GM10266 (cell line): ENCODE data around the gene ASXL1.
"Not testable (repeated sequence)": the region's sequence is repeated elsewhere in the genome, so short reads cannot be mapped to it uniquely, and the experiment has no call there.

Experiments used
- DNase-seq: peaks from one replicate; pipeline ENCODE4 v3.0.0; 2012; ENCODE audit errors: extremely low spot score
- TF ChIP-seq, protein P1 (sequence below): IDR thresholded peaks from 2 replicates; pipeline ENCODE4 v1.5.1; 2012; ENCODE audit warnings: mild to moderate bottlenecking, low read depth; ENCODE audit not compliant: control insufficient read depth, insufficient read depth; ENCODE audit errors: missing control alignments

The ASXL1 gene

DNA sequence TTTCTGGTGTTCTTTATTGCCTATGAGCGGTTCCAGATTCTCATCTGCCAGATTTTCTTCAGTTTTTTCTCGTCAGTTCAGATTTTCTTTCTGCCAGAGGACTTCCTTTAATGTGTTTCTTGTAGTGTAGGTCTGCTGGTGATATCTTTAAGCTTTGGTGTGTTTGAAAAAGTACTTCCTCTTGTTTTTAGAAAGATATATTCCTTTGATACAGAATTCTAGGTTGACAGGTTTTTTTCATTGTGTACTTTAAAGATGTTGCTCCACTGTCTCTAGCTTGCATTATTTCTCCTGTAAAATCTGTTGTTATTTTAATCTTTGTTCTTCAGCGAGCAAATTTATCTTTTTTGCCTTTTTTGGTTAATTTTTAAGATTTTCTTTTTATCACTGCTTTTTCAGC is 36.9 kb downstream of the ASXL1 start:
- DNase-seq: no peak
- TF ChIP-seq, protein P1, sequence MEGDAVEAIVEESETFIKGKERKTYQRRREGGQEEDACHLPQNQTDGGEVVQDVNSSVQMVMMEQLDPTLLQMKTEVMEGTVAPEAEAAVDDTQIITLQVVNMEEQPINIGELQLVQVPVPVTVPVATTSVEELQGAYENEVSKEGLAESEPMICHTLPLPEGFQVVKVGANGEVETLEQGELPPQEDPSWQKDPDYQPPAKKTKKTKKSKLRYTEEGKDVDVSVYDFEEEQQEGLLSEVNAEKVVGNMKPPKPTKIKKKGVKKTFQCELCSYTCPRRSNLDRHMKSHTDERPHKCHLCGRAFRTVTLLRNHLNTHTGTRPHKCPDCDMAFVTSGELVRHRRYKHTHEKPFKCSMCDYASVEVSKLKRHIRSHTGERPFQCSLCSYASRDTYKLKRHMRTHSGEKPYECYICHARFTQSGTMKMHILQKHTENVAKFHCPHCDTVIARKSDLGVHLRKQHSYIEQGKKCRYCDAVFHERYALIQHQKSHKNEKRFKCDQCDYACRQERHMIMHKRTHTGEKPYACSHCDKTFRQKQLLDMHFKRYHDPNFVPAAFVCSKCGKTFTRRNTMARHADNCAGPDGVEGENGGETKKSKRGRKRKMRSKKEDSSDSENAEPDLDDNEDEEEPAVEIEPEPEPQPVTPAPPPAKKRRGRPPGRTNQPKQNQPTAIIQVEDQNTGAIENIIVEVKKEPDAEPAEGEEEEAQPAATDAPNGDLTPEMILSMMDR: no peak

DNA sequence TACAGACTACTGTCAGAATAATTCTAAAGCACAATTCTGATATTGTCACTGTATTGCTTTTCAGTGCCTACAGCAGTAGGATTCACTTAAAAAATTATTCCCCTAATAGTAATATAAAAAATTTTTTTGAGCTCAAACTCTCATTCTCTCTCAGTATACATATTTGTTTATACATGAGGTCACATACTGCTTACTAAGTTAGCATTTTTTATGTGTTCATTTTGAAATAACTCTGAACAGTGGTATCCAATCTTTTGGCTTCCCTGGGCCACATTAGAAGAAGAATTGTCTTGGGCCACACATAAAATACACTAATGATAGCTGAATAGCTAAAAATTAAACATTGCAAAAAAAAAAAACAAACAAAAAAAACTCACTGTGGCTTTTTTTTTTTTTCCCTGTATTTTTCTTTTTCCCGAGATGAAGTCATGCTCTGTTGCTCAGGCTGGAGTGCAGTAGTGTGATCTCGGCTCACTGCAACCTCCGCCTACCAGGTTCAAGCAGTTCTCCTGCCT is 38.6 kb downstream of the ASXL1 start:
- no peak for DNase-seq
- TF ChIP-seq, protein P1: no peak

DNA sequence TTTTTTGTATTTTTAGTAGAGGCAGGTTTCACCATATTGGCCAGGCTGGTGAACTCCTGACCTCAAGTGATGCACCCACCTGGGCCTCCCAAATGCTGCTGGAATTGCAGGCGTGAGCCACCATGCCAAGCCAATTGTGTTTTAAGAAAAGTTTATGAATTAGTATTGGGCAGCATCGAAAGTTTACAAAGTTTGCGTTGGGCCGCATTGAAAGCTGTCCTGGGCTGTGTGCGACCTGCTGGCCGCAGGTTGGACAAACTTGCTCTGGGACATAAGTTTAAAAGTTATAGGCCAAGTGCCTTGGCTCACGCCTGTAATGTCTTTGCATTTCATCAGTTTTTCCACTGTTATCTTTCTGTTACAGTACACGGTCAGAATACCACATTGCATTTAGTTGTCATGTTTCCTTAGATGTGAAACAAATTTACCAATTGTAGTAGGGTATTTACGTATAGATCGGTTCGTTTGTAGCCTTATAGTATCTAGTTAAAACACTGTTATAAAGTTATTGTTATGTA is 39.5 kb downstream of the ASXL1 start:
- DNase-seq: no peak
- TF ChIP-seq, protein P1: no peak

DNA sequence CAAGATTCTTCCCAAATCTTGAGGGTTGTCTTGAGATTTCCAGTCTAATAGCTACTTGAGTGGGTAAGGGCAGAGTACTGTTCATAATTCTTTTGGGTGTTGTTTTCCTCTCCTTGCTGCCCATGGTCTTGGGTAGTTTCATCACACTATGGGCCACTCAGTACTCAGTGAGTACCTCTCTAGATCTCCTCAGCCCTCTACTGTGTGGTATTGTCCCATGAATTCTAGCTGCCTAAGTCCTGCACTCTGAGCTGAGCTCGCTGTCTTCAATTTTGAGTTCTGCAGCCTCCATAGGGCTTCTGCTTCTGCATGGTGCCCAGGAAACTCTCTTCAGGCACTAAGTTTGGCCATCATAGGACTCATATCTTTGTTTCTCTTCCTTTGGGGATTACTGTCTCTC is 42.3 kb downstream of the ASXL1 start:
- no peak for DNase-seq

DNA sequence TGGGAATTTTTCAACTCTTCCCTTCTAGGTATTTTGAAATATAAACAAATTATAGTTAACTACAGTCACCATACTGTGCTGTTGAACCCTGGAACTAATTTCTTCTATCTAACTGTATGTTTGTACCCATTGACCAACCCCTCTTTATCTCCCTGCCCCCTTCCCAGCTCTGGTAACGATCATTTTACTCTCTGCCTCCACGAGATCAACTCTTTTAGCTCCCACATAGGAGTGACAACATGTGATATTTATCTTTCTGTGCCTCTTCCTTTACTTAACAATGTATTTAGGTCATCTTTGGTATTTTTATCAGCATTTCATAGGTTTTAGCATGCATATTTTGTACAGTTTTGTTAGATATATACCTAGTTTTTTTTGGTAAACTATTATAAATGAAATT is 45.9 kb downstream of the ASXL1 start:
- TF ChIP-seq, protein P1: no peak
- DNase-seq: no peak

More for the DNA sequence above, 42.3 kb downstream of the ASXL1 start:
- TF ChIP-seq, protein P1: no peak

DNA sequence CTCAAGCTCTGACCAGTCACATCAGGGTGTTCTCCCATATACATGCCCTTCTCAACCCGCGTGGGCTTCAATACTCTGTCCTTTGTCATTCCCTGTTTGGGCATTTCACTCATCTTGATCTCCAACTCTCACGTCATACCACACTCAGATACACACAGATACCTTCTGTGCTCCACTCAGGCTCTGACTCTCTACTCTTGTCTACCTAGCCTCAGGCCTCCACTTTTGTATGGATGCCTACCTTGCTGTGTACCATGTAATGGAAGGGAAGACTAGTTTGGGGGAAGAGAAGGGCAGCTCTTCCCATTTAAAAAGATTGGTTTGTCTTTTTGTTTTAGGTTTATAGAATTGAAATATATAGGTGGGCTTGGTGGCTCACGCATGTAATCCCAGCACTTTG is 48.6 kb downstream of the ASXL1 start:
- TF ChIP-seq, protein P1: no peak
- no peak for DNase-seq

DNA sequence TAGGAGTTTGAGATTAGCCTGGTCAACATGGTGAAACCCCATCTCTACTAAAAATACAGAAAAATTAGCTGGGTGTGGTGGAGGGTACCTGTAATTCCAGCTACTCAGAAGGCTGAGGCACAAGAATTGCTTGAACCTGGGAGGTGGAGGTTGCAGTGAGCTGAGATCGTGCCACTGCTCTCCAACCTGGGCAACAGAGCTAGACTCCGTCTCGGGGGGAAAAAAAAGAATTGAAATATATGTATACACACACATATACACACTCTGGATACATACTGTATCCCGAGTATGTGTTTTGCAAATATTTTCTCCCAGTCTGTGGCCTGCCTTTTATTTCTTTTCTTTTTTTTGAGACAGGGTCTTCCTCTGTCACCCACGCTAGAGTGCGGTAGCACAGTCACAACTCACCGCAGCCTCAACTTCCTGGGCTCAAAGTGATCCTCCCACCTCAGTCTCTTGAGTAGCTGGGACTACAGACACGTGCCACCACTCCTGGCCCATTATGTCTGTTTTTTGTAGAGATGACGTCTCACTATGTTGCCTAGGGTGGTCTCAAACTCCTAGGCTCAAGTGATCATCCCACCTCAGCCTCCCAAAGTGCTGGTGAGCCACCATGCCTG is 49.1 kb downstream of the ASXL1 start:
- DNase-seq: not testable (repeated sequence)
